GM12872 (cell line): ENCODE measurements around the gene ACTN4.

Experiments
- TF ChIP-seq, protein P1 (sequence below): IDR thresholded peaks from 3 replicates; pipeline ENCODE4 v1.5.1; 2011; ENCODE audit warnings: low read depth, mild to moderate bottlenecking, low read length, moderate library complexity; ENCODE audit not compliant: insufficient read depth

ACTN4 gene

DNA sequence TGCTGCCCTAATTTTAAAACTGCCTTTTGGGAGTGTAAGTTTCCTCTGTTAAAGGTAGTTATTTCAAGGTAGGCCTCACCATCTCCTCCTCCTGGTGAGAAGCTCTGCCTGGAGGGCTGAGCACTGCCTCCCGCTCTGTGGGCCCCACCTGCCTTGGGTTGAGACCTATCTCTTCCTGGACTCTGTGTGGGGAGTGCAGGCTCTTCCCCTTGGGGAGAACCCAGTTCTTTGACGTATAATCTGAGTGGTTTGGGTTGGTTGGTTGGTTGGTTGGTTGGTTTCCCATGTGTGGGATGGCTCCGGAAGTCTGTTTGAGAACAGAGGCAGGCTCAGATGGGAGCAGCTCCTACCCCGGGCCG, 39.1 kb downstream of the ACTN4 start:
- TF ChIP-seq, protein P1, sequence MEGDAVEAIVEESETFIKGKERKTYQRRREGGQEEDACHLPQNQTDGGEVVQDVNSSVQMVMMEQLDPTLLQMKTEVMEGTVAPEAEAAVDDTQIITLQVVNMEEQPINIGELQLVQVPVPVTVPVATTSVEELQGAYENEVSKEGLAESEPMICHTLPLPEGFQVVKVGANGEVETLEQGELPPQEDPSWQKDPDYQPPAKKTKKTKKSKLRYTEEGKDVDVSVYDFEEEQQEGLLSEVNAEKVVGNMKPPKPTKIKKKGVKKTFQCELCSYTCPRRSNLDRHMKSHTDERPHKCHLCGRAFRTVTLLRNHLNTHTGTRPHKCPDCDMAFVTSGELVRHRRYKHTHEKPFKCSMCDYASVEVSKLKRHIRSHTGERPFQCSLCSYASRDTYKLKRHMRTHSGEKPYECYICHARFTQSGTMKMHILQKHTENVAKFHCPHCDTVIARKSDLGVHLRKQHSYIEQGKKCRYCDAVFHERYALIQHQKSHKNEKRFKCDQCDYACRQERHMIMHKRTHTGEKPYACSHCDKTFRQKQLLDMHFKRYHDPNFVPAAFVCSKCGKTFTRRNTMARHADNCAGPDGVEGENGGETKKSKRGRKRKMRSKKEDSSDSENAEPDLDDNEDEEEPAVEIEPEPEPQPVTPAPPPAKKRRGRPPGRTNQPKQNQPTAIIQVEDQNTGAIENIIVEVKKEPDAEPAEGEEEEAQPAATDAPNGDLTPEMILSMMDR, result 0 out of 3 replicates have a peak, but pooled peaks have one; percentile 19

DNA sequence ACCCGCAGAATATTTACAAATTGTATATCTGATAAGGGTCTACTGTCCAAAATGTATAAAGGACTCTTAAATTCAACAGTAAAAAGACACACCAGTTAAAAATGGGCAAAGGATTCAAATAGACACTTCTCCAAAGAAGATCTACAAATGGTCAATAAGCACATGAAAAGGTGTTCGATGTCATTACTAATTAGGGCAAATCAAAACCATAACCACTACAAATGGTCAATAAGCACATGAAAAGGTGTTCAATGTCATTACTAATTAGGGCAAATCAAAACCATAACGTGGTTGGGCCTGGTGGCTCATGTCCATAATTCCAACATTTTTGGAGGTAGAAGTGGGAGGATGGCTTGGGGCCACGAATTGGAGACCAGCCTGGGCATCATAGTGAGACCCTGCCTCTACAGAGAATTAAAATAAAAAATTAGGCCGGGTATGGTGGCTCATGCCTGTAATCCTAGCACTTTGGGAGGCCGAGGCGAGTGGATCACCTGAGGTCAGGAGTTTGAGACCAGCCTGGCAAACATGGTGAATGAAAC, 40.5 kb downstream of the ACTN4 start:
- TF ChIP-seq, protein P1, result no peak

DNA sequence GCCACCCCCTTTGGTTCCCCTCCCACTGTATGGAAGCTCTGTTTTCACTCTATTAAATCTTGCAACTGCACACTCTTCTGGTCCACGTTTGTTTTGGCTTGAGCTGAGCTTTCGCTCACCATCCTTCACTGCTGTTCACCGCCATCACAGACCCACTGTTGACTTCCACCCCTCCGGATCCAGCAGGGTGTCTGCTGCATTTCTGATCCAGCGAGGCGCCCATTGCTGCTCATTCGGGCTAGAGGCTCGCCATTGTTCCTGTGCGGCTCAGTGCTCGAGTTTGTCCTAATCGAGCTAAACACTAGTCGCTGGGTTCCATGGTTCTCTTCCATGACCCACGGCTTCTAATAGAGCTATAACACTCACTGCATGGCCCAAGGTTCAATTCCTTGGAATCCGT, 42.7 kb downstream of the ACTN4 start:
- TF ChIP-seq, protein P1, result no peak

DNA sequence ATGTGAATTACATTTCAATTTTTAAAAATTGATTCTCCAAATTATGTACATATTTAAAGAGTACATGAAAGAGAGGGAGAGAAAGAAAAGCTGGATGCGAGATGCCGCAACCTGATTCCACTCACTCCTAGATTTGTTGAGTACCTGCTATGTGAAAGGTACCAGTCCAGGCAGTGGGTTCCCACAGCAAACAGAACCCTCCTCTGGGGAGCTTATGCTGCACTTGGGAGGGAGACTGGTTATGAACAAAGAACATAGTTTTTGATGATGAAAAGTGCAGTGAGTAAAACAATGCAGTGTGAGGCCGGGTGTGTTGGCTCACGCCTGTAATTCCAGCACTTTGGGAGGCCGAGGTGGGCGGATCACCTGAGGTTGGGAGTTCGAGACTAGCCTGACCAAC, 43.4 kb downstream of the ACTN4 start:
- TF ChIP-seq, protein P1, result no peak

DNA sequence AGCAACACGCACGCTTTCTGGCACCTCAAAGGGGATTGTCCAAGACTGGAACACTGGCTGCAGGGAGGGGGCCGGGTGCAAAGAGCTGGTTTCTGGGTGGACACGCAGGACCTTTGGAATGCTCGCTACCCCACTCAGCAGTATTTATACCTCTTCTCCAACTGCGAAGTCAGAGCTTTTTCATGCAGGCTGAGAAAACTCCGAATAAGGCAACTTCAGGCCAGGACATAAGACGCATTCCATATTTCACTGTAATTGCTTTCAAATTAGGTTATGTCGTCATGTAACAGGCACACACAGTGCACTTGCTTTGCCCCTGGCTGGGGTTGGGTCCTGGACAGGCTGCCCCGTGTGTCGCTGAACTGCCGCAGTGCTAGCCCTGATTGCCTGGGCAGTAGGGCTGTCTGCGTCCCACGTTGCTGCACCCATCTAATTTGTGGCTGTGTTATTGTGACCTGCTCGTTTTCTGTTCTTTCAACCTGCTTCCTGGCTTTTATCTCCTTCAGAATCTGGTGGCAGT, 44.5 kb downstream of the ACTN4 start:
- TF ChIP-seq, protein P1, result no peak

- TF ChIP-seq, protein P1, result no peak
Measured at GRCh38 chr19:38692458-38693379, 45.3 kb downstream of the ACTN4 start.

- TF ChIP-seq, protein P1, result no peak
Measured at GRCh38 chr19:38693380-38694223, 46.2 kb downstream of the ACTN4 start.
